PFSK-1 (cell line): ENCODE data around the gene GGA3.

ENCODE experiments used
- FOXP2 ChIP-seq: optimal IDR thresholded peaks from 2 replicates; pipeline ENCODE3; 2011; ENCODE audit warnings: borderline replicate concordance, control low read depth, inconsistent platforms; ENCODE audit not compliant: insufficient read depth; ENCODE audit errors: extremely low read length, extremely low read depth
- POLR2AphosphoS5 ChIP-seq: IDR thresholded peaks from 2 replicates; pipeline ENCODE4 v1.6.1; 2012; ENCODE audit warnings: low read depth, mild to moderate bottlenecking, control low read depth, low read length, moderate library complexity
- SIN3A ChIP-seq: IDR thresholded peaks from 2 replicates; pipeline ENCODE4 v1.6.1; 2012; ENCODE audit warnings: mild to moderate bottlenecking, low read length, moderate library complexity, borderline replicate concordance; ENCODE audit not compliant: insufficient read depth
- TAF1 ChIP-seq: IDR thresholded peaks from 2 replicates; pipeline ENCODE4 v1.6.1; 2012; ENCODE audit warnings: low read length, control low read depth, borderline replicate concordance; ENCODE audit not compliant: insufficient read depth

DNA sequence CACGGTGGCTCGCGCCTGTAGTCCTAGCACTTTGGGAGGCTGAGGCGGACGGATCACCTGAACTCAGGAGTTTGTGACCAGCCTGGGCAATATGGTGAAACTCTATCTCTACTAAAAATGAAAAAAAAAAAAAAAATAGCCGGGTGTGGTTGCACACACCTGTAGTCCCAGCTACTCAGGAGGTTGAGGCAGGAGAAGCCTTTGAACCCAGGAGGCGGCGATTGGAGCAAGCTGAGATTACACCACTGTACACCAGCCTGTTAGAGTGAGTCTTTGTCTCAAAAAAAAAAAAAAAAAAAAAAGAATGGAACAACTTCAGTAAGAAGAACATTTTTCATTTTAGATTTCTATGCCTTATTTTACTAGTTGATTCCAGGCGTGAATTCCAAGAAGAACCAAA is 53.2 kb downstream of the GGA3 start:
- TF ChIP-seq TAF1 = no peak
- TF ChIP-seq SIN3A = no peak
- no peak for TF ChIP-seq FOXP2
- no peak for TF ChIP-seq POLR2AphosphoS5
